OCI-LY1 (cell line): Measurements from ENCODE around the gene EFNA2.

ENCODE experiments used
- EZH2 ChIP-seq: fragments of 200-600 bp; sonication (generic), shearing (Covaris generic); IDR thresholded peaks from 2 replicates; pipeline ENCODE4 v1.8.0; 2017; ENCODE audit warnings: borderline replicate concordance, mixed run types, mild to moderate bottlenecking, antibody characterized with exemption, low read length, moderate library complexity, mixed read lengths
- TF ChIP-seq, protein P1 (sequence below): fragments of 200-600 bp; sonication (generic), shearing (Covaris generic); IDR thresholded peaks from 2 replicates; pipeline ENCODE4 v1.5.1; 2017; ENCODE audit warnings: mild to moderate bottlenecking, antibody characterized with exemption, low read length, moderate library complexity, mixed read lengths

DNA sequence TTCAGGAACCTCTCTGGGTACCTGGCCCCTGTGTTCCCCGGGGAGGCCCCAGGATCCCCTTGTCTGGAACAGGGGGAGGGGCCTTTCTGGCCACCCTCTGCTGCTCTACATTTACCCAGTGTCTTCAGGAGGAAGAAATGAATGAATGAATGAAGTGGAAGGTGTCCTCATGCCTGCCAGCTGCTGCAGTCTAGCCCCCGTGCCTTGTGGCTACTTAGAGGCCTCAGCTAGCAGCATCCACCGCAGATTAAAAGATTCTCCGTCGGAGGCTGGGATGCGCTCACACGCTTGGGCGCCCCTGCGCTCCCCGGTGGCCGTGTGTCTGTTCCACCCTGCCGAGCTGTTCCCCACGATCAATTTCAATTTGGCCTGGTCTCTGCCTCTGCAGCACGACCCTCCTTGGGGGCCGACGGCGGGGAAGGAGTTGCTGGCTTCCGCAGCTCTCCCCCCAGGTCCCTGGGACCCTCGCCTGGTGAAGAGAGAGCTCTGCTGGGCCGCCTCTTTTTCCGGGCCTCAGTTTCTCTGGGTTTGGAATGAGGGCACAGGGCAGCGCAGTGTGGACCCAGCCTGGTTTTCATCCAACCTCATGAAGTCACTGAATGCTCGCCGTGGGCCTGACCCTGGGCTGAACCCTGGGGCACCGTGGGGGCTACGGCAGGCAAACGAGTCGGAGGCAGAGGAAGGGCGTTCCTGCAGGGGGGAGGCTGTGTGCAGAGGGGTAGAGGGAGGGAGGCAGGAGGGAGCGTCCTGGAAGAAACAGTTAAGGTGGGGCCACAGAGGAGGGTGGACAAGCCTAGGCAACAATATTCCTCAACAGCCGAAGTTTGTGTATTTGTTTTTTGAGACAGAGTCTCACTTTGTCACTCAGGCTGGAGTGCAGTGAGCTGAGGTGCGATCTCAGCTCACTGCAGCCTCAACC lies 28.3 kb downstream of the EFNA2 start:
- TF ChIP-seq EZH2 = no peak
- TF ChIP-seq, protein P1, sequence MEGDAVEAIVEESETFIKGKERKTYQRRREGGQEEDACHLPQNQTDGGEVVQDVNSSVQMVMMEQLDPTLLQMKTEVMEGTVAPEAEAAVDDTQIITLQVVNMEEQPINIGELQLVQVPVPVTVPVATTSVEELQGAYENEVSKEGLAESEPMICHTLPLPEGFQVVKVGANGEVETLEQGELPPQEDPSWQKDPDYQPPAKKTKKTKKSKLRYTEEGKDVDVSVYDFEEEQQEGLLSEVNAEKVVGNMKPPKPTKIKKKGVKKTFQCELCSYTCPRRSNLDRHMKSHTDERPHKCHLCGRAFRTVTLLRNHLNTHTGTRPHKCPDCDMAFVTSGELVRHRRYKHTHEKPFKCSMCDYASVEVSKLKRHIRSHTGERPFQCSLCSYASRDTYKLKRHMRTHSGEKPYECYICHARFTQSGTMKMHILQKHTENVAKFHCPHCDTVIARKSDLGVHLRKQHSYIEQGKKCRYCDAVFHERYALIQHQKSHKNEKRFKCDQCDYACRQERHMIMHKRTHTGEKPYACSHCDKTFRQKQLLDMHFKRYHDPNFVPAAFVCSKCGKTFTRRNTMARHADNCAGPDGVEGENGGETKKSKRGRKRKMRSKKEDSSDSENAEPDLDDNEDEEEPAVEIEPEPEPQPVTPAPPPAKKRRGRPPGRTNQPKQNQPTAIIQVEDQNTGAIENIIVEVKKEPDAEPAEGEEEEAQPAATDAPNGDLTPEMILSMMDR = no peak
